Stimulated activated CD4-positive, alpha-beta T cell treated with anti-CD3 and anti-CD28 coated beads, Interleukin-15, amount 100 ng/mL, for 48 hours (primary cell): ENCODE measurements around the gene BIK.
"Not testable (repeated sequence)": the region's sequence is repeated elsewhere in the genome, so short reads cannot be mapped to it uniquely, and the experiment has no call there.

Source experiments
- DNase-seq, 2 donors: peaks; one replicate each; pipeline ENCODE4 v3.0.0-alpha.2; 2020; ENCODE audit warnings: low read depth in 2 of 2

The BIK gene

DNA sequence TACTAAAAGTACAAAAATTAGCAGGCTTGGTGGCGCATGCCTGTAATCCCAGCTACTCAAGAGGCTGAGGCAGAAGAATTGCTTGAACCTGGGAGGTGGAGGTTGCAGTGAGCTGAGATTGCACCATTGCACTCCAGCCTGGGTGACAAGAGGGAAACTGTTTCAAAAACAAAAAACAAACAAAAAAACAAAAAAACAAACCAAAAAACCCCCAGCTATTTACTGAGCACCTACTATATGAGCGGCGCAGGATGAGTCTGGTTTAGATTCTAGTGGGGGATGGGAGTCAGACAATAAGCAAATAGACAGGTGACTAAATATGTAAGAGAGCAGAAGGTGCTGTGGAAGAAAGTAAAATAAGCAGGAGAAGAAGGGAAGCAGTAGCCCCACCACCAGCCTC is 5.6 kb upstream of the BIK start:
- DNase-seq = not testable (repeated sequence)

DNA sequence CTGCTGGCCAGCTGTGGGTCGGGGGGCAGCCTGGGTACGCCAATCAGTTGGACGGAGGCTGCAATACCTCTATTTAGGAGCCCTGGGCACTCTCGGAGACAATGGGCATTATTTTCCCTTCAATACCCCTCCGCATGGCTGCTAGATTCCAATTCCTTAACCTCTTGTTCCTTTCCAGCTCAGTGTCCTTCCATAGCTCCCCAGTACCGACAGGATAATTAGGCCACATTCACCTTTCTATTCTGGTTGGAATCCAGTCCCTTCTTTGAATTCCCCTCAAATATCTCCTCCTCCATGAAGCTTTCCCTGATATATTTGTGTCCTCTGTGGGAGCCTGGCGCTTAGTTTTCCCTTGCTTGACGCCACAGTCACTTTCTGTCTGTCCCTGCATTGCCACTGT is 4.2 kb upstream of the BIK start:
- no peak for DNase-seq

DNA sequence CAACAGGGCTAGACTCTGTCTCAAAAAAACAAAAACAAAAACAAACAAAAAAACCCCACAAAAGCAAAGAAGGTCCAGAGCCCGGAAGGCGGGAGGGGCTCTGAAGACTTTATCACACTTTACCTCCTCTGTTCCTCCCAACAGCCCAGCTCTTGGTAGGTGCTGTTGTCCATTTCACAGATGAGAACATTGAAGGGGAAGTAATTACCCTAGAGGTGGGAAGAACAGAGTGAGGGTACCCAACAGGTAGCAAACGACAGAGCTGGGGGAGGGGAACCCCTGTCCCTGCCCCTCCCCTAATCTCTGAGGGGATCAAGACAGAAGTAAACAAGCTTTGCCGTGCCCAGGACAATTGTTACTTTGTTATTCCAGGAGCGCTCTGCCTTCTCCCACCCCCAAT is 1.0 kb upstream of the BIK start:
- no peak for DNase-seq

DNA sequence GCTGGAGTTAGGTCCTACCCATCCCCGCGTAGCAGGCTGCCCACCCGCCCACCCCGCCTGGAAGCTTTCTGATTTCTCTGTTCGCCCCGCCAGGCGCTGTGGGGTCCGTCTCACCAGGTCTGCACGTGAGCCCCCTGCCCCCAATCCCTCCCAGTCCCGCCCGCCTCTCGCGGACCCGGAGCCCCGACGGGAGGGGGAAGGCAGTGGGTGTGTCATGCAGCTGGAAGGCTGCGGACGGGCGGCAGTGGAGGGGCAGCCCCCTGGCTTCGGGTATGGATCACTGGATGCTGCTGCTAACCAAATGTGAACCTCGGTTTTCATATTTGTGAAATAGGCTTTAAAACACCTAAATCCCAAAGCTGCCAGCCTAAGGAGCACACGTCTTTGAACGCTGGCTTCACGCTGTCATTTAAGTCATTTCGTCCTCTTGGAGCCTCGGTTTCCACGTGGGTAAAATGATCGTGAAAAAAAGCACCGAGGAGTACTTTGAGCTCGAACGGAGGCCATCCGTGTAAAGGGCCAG is 568 bp upstream of the BIK start:
- DNase-seq = no peak

DNA sequence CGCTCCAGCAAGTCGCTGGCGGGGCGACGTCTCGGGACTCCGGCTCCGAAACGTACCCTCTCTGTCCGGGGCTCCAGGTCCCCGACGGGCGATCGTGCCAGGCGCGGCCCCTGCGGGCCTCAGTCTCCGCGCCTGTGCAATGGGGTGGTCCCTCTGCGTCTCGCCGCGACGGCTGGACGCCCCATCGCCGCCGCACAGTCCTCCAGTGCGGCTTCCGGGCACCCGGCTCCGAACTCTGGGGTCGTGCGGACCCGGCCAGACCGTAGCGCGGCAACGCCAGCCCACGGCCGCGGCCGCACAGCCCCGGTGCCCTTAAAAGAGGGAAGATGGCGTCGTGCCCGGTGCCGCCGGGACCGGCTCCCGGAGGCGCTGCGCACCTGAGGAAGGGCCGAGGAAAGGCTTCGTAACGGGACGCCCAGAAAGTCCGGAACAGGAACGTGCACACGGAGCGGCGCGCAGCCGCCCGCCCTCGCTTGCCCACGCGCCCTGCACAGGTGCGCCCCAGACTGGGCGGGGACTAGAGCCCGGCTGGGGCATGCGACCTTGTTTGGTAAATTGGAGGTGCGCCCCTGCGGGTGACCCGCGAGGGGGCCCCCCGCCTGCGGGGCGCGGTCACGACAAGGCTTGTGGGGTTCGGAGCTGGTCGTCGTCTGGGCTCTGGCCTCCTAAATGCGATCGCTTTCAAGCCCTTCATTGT is 525 bp downstream of the BIK start:
- no peak for DNase-seq

DNA sequence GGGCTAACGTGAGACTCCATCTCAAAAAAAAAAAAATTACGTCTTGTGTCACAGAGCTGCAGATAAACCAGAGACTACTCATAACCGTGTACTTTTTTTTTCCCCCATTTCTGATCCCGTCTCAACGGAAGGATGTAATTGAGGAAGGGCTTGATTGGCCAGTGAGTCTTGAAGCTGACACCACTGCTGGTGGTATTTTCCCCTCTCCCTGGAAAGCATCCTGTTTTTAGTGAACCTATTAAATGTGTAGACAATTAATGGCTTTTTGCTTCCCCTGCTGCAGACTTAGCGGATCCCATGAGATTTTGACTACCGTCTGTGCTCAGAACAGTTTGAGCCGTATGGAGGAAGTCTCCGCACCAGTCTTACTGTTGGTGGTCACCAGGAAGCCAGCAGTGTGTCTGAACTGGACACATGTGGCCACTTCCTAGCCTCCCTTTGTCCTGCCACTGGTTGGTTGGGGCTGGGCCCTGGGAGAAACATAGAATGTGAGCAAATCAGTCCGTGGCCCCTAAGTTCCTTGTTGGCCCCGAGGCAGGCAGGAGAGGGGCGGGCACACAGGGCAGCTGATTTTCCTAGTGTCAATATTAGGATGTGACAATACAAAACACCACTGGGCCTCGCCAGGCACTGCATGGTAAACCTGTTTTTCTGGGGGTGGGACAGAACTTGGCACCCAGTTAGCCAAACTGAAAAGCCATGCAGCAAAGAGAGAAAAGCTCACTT is 3.1 kb downstream of the BIK start:
- no peak for DNase-seq

DNA sequence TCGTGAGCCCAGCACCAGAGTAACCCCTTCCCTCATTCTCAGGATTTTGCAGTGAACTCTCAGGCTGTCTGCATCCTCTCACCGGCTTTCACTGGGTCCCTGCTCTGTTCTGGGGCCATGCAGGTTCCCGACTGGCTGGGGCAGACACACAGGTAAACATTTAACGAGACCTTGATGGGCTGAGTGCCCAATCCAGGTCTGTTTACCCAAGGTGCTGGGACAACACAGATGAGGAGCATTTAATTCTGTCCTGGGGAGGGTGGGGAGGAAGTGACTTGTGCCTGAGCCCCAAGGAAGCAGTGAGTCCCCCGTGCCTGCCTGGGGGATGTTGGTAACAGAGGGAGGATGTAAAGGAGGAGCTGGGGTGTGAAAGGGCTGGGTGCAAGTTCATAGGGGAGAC is 4.4 kb downstream of the BIK start:
- no peak for DNase-seq

DNA sequence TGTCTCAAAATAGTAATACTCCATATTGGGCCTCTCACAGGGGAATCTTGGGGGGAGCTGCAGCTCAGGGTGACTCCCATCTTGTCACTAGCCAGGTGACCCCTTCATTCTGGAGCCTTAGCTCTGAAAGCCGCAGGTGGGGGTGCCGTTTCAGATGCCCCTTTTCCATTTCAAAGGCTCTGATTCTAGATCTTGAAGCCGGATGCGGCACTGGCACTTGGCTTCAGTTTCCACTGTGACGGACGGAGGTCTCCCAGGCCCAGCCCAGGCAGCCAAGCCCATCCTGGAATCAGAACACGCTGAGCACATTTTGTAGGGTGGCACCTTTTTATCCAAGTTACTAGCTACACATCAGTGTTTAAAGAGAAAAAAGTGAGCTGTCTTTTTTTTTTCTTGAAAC is 6.4 kb downstream of the BIK start:
- no peak for DNase-seq

DNA sequence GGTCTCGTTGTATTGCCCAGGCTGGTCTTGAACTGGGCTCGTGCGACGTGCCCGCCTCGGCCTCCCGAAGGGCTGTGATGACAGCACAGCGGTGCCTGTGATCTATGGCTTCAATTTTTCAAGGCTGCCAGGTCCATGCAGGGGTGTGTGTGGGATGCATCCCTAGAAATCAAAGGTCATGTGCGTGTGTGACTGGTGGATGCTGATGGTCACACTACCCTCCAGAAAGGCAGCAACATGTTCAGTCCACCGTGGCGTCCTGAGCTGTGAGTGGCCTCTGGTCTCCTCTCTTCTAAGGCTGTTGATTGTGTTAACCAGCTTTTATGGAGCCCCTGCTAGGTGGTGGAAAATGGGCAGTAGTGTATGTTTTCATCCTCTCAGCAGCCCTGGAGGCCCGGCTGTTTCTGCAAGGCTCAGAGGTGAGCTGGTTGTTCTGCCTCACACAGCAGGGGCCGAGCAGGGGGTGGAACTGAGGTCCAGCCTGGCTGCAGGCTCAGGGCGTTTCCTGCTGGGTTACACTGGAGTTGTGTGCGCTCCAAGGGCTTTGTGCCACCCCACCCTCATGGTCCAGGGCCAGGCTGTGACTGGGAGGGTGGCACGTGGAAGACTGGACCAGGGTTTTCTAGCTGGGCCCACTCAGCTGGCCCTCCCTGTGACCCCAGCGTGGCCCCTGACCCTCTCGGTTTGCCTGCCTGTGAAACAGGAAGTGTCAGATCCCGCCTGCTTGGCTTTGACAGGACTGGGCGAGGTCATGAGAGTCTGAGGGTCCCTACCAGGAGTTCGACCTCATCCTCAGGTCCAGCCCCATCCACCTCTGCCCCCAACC is 7.7 kb downstream of the BIK start:
- no peak for DNase-seq

DNA sequence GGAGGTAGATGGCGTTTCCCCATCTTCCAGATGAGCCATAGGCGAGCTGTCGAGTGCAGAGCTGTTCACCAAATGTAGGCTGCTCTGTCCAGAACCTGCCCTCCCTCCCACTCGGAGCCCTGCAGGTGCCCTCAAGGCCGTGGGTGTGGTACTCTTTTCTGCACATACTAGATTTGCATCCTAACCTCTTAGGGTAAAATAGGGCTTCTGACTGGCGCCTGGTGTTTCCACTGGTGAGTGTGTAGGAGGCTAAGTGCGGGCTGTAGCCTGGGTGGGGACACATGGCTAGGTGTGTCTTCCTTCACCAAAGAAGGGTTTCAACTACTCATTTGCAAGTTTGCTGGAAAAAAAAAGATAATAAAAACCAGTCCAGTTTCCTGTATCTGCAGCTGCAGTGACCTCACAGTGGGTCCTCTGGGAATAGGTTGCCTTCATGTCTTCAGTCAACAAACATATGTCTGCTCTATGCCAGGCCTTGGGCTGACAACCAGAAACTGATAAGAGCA is 8.5 kb downstream of the BIK start:
- DNase-seq = no peak

DNA sequence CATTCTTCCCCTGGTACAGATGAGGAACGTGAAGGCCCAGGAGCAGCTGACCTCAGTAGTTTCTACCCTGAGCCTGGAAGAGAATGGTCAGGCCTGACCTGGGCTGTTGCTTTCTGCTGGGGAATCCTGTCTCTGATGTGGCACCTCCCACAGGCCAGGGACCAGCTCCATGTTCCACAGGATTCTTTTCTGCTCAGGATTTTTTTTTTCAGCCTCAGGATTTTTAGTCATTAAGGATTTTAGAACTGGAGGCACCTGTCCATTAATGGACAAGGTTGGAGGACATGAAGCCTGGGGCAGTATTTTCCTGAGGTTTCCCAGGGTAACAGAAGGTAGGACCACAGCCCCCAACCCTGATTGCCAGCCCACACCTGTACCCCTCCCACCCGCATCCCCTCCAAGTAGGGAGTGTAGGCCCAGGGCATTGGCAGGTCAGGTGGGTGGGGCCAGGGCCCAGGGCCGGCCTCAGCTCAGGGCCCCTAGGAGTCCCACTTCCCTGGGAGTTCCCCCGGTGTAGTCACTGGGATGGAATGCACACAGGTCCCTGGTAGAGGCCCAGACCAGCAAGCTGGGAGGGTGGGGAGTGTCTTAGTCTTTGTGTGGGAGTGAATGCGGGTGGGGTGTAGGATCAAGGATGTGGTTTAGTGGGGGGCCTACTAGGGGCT is 16.1 kb downstream of the BIK start:
- DNase-seq = no peak

DNA sequence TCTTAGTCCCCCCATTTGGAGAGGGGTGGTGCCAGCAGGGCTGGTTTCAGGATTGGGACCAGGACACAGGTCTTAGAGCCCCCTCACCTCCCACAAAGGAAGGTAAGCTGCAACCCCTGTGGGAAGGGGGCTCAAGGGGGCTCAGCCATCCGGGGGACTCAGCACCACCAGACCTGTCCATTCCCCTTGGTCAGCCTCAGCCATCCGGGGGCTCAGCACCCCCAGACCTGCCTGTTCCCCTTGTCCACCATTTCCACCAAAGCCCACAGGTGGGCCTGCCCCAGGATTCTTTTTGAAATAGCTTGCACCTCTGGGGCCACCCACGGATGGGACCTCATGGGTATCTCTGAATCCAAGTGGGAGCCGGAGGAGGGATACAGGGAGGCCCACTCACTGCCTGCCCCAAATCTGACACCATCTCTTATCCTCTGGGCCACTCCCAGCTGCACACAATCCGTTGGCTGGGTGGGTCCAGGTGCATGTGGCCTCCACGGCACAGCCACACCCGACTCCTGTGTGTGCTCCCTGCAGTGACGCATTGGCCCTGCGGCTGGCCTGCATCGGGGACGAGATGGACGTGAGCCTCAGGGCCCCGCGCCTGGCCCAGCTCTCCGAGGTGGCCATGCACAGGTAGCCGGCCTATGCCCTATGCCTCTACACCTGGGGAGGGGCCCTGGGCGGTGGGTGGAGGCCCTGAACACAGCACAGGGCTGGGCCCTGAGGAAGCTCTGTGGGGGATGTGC is 16.8 kb downstream of the BIK start:
- DNase-seq = no peak

DNA sequence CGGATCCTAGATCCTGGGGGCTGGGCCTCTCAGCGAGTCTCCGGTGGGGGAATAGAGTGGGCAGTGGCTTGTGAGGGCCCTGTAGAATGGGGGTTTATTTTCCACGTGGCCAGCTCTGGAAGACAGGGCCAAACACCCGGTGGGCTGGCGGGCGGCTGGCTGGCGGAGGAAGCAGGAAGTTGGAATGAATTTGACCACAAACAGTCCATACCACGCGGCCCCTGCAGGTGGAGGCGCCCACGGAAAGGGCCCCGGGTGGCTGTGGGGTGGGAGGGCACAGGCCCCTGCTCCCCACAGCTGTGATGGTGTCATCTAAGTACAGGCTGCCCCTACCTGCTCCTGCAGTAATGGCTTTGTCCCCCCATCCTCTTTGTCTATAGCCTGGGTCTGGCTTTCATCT is 17.6 kb downstream of the BIK start:
- no peak for DNase-seq

DNA sequence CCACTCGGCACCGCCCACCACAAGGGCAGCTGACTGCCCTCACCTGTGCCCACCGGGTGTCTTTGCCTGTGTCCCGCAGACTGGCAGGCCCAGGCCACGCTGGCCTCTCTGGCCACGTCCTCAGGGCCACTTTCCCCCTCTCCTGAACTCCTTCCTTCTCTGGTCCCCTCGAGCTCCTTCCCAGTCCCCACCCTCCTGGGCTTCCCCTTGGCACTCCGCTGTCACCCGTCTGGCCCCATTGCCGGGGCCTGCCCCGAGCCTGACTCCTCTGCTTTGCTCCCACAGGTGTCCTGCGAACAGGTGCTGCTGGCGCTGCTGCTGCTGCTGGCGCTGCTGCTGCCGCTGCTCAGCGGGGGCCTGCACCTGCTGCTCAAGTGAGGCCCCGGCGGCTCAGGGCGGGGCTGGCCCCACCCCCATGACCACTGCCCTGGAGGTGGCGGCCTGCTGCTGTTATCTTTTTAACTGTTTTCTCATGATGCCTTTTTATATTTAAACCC is 18.4 kb downstream of the BIK start:
- no peak for DNase-seq

DNA sequence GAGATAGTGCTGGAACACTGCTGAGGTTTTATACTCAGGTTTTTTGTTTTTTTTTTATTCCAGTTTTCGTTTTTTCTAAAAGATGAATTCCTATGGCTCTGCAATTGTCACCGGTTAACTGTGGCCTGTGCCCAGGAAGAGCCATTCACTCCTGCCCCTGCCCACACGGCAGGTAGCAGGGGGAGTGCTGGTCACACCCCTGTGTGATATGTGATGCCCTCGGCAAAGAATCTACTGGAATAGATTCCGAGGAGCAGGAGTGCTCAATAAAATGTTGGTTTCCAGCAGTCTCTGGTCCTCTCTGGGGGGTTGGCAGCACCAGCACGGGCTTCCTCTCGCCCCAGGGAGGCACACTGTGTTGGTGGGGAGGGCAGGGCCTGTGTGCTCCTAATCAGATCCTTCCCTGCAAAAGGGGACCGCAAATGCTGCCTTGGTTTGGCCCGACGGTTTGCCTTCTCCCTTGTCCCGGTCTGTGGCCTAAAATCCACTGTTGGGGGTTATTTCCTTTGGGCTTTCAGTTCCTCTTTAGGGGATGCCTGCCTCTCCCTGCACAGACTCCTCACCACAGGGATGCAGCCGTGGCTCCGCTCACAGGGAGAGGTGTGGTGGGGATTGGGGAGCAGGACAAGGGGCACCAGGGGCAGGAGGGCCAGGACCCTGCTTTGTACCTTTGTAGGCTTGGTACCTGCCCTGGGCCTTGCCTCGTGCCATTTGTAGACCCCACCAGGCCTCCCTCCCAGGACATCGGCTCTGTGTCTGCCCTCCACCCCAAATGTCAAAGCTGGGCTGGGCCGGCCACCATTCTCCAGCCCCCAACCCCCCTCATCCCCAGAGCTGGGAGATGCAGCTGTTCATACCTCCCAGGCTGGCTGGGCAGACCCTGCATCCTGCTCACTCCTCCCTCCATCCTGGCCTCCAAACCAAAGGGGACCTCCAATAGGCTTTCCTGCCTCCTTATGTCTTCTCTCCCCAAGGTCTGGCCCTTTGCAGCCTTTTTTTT is 19.2 kb downstream of the BIK start:
- DNase-seq = no peak

DNA sequence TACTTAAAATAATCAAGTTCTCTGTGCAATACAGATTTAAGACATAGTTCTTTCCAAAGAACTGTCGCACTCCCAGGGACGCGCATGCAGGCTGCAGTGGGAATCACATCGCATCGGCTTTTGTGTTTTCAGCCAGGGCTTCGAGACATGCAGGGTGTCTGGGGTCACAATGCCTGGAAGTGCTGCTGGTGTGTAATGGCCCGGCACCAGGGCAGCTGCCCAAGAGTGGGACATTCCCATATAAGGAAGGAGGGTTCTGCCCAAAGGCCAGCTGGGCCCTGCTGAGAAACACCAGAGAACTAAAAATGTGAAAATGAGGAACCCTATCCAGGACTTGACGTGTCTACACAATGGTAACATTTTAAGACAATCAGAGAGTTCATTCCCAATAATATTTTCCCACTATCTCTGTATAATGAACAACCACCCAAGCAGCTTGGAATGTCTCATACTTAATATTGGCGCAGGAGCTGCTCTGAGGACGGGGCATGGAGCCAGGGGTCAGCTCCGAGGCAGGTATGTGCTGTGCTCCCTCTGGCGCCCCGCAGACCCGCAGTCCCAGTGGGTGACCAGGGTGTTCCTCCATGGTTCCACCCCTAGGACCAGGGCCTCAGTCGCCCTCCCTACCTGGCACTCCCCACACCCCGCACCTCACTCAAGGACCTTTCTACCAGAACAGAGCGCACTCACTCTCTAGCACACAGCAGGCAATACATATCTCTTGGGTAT is 21.4 kb downstream of the BIK start:
- no peak for DNase-seq

DNA sequence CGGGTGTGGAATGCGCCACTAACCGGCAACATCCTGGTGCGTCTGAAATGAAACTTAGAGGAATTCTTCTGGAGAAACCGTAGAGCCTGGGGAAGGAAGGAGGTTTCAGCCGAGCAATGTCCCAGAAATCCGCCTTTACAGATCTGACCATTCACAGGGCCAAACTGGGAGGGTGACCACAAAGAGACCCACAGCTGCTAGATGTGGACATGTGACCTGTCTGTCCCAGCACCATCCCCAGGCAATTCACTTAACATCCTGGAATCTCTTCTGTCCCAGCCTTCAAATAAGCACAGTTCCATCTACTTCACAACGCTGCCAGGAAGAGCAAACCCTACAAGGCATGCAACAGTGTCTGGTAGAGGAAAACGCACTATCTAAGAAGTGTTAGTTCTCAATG is 22.9 kb downstream of the BIK start:
- no peak for DNase-seq

DNA sequence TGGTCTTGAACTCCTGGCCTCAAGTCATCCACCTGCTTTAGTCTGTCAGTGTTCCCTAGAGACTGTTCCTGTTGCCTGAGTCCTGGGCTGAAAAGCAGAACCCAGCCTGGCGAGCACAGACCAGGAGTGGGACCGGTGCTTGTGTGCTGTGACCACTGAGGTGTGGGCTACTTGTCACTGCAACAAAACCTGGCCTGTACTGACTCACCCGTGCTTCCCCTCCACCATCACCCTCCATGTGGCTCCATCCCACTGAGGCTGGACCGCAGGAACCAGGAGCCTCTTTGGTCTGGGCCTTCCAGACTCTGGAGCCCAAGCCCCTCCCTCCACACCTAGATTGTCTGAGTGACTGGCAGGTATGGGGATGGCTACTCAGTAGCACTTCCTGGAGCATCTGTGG is 24.0 kb downstream of the BIK start:
- no peak for DNase-seq

DNA sequence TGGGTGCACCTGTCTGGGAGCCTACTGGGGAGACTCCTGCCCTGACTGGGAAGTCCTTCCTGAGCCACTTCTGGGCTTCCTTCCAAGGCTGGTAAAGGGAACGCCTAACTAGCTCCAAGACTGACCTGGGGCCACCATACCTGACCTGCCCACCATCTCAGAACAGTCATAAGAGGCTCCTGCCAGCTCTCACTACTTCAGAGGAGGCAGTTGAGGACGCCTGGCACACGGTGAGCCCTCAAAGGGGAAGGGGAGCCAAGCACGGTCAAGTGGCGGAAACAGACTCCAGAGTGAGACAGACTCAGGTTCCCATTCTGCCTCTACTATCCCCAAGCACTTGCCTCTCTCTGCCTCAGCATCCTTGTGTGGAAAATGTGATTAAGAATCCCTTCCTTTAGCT is 25.0 kb downstream of the BIK start:
- no peak for DNase-seq
